GM12875 (cell line): ENCODE data around the gene TNKS2.

ENCODE experiments used
- H3K4me3 ChIP-seq: one replicate; pipeline ENCODE4 v1.5.1; 2011; ENCODE audit warnings: low read depth, low read length, control low read depth
- TF ChIP-seq, protein P1 (sequence below): IDR thresholded peaks from 2 replicates; pipeline ENCODE4 v1.5.1; 2011; ENCODE audit warnings: low read depth, mild to moderate bottlenecking, control low read depth, inconsistent platforms, low read length, moderate library complexity, borderline replicate concordance; ENCODE audit not compliant: insufficient read depth

Gene TNKS2

DNA sequence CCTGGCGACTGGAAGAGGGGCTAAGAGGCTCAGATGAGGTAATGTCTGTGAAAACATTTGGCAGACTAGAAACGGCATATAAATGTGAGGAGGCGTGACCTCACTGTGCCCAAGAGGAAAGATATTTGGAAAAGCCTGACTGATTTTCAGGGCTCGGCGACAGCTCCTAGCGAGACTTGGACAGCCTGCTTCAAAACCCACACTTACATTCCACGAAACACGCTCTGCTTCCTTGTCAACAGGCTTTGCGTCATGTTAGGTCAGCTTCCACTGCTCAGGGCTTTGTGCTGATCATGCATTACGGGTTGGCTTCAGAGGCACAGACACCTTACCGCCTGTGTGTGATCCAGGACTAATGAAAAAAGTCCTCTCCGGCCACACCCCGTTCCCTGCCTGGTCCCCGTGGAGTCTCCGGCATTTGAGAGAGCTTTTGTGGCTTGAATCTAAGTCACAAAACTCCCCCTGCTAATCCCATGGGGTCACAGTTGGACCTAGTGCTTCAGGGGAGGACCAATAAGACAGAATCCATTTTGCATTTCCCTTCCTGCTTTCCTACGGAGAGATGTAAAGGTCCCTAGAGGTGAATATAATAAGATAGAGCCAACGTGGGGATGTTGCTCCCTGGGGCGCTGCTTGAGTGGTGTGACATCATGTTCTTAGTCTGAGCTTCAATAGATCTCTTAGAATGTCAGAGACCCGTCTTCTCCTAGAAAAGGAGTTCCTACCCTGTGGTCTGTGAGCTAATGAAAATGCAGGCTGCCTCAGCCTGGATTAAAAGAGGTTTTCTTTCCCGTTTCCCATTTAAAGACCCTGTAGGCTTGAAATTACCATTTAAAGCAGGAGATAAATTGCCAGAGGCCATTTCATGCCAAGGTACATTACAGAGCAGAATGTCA is 85.6 kb downstream of the TNKS2 start:
- no peak overlapping the region for H3K4me3 ChIP-seq
- TF ChIP-seq, protein P1, sequence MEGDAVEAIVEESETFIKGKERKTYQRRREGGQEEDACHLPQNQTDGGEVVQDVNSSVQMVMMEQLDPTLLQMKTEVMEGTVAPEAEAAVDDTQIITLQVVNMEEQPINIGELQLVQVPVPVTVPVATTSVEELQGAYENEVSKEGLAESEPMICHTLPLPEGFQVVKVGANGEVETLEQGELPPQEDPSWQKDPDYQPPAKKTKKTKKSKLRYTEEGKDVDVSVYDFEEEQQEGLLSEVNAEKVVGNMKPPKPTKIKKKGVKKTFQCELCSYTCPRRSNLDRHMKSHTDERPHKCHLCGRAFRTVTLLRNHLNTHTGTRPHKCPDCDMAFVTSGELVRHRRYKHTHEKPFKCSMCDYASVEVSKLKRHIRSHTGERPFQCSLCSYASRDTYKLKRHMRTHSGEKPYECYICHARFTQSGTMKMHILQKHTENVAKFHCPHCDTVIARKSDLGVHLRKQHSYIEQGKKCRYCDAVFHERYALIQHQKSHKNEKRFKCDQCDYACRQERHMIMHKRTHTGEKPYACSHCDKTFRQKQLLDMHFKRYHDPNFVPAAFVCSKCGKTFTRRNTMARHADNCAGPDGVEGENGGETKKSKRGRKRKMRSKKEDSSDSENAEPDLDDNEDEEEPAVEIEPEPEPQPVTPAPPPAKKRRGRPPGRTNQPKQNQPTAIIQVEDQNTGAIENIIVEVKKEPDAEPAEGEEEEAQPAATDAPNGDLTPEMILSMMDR: no peak

DNA sequence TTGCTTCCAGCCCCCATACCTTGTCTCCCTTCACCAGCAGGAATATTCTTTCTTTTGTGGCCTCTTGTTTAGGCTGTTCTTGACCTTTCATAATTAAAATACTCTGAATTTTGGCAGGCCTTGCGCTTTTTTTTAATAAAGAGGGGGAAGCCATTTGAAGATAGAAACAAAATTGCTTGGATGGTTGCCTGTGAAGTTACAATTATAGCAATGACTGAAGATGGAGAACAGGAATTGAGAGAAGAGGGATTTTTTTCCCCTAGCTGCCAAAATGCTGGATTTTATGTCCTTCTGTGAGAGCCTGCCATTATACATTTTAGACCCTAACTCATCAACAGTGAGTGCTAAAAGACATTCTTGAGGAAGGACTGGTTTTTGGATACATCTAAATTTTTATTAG is 86.3 kb downstream of the TNKS2 start:
- TF ChIP-seq, protein P1: no peak
- no peak overlapping the region for H3K4me3 ChIP-seq

DNA sequence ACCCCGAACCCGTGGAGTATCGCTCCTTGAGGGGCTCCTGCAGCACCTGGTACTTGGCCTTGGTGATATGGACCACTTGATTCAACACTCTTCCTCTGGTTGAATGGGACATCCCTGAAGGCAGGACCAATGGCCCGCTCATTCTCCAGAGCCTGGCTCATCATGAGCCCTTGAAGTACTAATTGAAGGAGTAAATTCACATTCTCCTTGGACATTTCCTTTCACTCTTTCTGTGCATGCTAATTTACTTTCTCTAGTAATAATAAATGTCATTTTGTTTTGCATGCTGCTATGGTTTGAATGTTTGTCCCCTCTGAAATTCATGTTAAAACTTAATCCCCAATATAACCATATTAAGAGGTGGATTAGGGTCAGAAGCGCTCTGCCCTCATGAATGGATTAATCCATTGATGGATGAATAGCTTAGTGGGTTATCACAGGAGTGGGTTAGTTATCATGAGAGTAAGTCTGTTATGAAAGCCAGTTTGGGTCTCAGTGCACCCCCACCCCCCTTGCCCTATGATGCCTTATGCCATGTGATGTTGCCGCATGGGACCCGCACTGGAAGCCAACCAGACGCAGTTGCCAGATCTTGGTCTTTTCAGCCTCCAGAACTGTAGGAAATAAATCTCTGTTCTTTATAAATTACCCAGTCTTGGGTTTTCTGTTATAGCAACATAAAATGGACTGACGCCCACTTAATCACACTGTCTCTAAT is 87.3 kb downstream of the TNKS2 start:
- H3K4me3 ChIP-seq: no peak overlapping the region
- TF ChIP-seq, protein P1: no peak

DNA sequence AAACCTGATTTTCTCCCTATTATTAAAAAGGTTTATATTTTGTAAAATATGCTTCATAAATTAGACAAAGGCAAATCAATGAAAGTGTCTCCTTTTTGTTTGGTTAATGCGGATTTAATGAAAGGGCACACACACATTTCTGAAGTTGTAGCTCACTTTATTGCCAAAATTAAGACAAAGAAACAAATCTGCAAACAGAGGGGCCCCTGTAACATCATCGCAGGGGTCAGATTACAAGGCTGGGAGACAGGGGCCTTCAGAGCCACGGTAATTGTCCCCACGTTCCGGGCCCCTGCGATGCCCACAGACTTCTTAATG is 88.7 kb downstream of the TNKS2 start:
- no peak overlapping the region for H3K4me3 ChIP-seq
- TF ChIP-seq, protein P1: no peak

DNA sequence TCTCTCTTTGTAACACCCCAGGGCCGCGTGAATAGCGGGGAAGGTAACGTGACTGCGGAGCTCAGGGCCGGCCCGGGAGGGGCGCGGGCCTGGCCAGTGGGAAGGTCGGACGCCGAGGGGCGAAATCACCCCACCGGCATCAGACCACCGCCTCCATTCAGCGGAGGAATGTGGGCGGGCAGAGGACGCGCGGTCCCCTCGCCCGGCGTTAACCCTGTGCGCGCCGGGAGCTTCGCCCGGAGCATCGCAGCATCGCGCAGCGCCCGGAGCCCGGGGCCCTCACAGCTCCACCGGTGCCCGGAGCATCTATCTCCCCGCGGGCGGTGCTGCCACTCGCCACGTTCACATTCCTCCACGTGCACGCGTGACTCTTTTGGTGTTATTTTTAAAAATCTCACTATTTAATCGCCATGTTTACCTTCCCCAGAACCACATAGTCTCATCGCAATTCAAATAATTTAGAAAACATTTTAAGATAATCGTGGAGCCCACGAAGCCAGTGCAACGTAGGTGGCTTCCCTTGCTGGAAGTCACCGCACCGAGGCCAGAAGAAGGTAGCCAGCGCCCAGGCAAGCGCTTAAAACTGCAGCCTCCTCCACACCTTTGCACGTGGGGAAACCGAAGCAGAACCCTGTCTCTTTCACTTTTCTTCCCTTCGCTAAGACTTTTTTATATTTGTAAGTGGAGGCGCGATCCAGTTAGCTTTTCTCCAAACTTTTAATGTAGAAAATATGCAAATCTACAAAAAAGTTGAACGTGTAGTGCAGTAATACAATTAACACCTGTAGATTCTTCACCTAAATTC is 89.2 kb downstream of the TNKS2 start:
- TF ChIP-seq, protein P1: no peak
- H3K4me3 ChIP-seq: peak overlapping the region; percentile 19

DNA sequence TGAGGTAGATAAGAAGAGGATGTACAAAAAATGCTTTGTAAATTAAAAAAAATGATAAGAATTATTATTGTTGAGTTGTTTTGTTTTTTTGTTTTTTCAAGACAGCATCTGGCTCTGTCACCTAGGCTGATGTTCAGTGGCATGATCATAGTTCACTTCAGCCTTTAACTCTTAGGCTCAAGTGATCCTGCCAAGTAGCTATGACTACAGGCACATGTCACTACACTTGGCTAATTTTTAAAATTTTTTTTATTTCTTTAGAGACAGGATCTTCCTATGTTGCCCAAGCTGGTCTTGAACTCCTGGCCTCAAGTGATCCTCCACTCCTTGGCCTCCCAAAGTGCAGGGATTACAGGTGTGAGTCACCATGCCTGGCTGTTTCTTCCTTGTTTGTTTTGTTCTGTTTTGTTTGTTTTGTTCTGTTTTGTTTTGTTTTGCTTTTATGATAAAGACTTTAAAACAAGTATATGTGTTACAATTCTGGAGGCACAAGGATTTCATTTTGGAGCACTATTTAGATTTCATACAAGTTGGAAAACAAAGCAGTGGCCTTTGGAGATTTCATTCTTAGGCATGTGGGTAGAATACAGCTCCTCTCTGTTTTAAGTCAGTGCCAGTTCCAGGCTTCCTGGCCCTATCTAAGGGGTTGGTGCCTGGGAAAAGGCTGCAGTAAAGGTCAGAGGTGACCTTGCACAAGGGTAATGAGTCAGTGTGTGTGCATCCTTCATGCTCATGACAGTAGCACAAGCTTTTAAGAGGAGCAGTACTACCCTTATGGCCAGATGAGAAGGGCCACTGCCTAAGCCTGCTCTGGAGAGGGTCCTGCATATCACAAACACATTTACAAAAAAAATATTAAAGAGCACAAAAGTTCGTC is 93.1 kb downstream of the TNKS2 start:
- TF ChIP-seq, protein P1: no peak

More for the DNA sequence above, 93.1 kb downstream of the TNKS2 start:
- no peak overlapping the region for H3K4me3 ChIP-seq
